SH-SY5Y (cell line): ENCODE measurements around the gene MAML1.

ENCODE experiments used
- GATA2 ChIP-seq: IDR thresholded peaks from 2 replicates; pipeline ENCODE4 v1.6.1; 2011; ENCODE audit warnings: mild to moderate bottlenecking, low read depth, low read length
- GATA3 ChIP-seq: IDR thresholded peaks from 2 replicates; pipeline ENCODE4 v1.6.1; 2011; ENCODE audit warnings: low read depth, mild to moderate bottlenecking, low read length, moderate library complexity

The MAML1 gene

DNA sequence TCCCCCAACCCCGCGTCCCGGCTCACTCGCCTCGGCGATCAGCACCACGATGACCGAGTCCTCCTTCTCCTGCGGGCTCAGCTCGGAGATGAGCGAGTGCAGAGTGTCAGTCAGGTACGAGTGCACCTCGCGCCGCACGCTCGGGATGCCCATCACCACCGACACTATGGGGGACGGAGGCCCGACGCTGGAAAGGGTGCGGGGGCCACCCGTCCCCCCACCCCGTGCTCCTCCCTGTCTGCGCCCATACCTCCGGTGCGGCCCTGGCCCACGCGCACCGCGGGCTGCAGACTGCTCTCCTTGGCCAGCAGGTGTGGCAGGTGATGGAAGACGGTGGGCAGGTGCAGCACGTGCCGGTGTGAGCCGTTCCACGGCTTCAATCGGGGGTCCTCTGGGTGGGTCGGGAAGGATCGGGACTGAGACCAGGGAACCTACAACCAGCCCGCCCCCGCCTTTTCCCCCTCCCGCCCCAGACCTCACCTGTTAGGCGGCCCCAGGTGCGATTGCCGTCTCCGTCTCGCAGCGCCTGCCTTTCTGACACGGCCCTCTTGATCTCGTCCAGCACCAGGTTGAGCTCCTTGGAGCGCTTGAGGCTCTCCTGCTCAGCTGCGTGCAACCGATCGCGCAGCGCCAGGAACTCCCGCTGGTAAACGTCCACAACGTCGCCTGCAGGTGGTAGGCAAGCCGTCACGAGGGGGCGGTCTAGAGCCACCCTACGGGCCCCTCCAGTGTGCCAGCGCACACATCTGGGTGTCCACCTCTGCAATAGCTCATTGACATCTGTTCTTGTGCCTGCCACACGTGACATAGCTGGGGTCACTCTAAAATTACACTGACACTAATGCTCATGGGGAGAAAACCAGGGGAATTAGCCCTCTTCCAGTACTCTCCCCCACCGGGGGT is 68.9 kb downstream of the MAML1 start:
- TF ChIP-seq GATA2 (no peak), GATA3 (no peak)

DNA sequence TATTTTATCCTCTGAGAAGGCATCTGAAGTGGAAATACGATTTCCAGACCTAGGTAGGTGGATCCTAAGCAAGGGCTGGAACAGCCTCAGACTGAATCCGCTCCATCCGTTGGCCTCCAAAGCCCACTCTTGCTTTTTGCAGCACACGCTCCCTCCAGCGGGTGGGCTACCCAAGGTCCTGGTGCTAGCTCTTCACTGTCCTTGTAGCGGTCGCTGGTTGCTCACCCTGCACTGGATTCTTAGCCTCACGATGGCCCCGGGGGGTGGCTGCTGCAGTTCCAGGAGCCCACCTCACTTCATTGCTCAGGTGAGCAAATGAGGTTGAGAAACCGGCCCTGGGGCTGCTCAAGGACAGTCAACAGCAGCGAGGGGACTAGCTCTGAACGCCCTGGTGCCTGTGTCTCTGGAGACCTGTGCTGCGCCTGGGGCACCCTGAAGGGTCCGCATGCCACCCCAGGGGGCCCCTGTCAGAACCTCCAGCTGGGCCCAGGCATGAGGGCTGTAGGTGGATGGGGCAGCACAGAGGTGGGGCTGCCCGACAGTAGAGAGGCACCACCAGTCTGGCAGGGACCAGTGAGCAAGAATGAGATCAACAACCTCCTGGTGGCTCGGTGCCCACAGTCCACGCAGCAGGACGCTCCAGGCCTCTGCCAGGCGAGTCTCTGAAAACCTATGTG is 69.7 kb downstream of the MAML1 start:
- TF ChIP-seq GATA2 (no peak), GATA3 (no peak)

GRCh38 chr5:179802950-179803562 is 70.4 kb downstream of the MAML1 start:
- TF ChIP-seq GATA2 (no peak), GATA3 (no peak)

GRCh38 chr5:179803651-179804554 is 71.3 kb downstream of the MAML1 start:
- no peak for TF ChIP-seq GATA2
- no peak for TF ChIP-seq GATA3

DNA sequence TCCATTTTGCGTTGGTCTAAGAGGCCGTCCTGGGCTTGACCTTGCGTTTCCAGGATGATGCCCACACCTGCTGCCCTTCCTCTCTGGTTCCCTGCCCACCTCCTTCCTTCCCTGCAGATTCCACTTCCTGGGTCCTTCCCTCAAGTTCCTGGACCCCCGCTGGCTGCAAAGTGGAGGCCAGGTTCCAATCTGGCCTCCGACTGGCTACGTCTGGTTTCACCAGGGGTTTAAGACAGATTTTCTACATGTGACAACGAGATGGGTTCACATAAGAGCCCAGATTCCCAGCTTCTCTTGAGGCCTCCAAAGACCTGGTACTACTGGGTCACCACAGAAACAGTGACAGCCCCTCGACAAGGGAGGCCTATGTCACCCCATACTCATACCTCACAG is 71.9 kb downstream of the MAML1 start:
- TF ChIP-seq GATA3 = no peak
- TF ChIP-seq GATA2 = no peak

GRCh38 chr5:179805070-179805528 is 72.5 kb downstream of the MAML1 start:
- TF ChIP-seq GATA3 (no peak), GATA2 (no peak)

DNA sequence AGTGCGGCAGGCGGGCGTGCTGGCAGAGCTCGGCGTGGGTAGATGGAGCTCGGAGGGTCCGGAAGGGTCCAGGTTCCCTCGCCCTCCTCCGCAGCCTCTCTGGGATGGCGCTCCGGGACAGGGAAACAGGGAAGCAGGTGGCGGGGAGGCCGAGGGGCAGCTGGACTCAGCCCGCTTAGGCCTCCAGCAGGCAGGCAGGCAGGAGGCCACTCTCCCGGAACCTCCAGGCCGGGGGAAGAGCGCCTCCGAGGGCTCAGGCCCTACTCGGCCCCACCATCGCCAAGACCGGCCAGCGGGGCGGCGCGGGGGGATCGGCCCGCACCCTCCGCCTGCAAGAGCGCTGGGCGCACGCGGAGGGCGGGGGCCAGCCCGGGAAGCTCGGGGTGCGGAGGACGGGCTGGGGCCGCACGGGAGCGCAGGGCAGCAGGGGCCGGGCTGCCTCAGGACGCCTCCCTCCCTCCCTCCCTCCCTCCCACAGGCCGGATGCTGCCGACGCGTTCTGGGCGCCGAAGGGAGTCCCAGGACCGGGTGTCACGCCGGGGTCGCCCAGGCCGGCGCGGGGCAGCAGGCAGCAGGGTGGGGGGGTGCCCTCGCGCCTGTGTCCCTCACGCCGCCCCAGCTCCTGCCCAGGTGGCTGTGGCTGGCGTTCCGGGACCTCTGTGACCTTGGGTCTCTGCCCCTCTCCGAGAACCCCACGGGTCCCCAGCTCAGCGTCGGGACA is 73.1 kb downstream of the MAML1 start:
- TF ChIP-seq GATA2 (no peak), GATA3 (no peak)

DNA sequence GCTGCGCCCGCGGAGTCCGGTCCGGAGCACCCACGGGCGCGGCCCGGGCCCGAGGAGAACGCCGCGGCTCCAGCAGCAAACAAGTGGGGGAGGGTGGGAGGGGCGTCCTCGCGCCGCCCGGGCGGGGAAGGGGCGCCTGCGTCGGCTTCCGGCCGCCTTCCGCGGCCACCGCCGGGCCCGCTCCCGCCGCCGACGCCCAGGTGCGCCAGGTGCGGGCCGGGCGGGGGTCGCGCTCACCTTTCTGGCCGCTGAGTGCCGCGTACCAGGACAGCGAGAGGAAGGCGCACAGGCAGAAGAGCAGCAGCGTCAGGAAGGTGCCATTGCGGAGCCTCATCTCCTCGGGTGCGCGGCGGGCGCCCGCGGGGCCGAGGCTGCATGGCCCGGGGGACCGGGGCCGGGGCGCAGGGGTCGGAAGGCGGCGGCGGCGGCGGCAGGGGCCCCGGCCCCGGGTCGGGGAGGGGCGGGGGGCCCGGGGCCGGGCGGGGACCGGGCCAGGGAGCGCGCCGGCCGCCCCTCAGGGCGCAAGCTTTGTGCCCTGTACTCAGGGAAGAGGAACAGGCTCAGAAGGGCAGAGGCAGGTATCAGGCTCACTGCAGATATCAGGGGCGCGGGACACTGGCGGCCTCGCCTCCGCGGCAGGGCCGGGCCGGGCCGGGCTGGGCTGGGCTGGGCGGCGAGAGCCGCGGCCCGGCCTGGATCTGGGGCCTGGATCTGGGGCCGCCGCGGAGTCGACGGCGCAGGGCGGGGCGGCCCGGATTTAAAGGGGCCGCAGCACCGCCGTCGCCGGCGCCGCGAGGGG is 73.8 kb downstream of the MAML1 start, which contains the start of gene MGAT4B:
Gene MGAT4B (minus strand): TSS at position 617 of the 799 bp plus-strand sequence. CDS start 283 bp downstream, at position 334.
- no peak for TF ChIP-seq GATA2
- TF ChIP-seq GATA3 = no peak

DNA sequence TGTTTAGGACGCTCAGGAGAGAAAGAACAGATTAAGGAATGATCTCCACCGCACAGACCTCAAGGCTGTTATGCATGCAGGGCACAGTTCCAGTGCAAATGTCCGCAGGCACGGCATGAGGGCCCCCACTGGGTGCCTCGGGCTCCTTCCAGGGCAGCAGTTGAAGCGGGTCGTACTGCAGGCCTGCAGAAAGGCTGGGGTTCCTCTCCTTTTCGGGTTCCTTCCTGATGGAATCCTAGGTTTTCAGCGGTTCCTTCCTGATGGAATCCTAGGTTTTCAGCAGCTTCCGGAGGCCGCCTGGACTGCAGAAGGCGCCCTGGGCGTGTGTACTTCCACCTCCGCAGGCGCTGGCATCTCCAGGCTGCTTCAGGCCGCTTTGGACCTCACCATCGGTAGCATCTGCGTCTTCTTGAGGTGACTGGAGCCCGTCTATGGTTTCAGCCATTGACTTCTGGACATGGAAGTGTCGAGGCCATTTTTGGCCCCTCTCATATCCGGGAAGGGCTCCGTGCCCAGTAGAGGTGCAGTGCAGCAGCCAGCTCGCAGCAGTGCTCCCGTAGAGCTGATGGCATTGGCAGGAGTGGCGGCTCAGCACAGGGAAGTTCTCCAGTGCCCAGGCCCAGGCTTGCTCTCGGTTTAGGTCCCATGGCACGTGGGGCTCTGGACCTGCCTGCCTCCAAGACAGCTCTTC is 79.7 kb downstream of the MAML1 start:
- TF ChIP-seq GATA3 = no peak
- no peak for TF ChIP-seq GATA2

DNA sequence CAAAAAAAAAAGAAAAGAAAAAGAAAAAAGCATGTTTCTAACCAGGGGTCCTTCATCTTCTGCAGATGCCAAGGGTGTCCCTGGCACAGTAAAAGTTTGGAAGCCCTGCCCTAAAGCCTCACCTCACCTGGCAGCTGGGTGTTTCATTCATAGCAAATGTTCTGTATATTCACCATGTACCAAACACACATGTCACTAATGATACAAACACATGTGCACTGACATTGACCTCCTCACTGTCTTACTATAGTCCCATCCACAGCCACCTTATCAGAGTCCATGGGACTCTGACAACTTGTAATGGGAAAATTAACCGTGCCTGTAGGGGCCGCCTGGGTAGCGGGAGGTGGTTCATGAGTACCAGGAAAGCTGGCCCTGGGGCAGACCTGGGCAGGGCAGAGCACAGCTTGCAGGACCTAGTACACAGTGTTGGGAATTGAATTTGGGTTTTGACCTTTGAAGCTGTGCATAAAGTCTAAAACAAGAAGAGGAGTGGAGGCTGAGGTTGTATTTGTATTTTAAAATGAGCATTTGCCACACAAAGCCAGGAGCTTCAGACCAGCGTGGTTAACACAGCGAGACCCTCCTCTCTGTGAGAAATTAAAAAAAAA is 80.5 kb downstream of the MAML1 start:
- no peak for TF ChIP-seq GATA3

GRCh38 chr5:179814090-179814489 is 81.5 kb downstream of the MAML1 start:
- TF ChIP-seq GATA2 (no peak), GATA3 (no peak)
